Body of pancreas (tissue), 4 donors: ENCODE measurements around the gene NUP210L.
"Not testable (repeated sequence)": the region's sequence is repeated elsewhere in the genome, so short reads cannot be mapped to it uniquely, and the experiment has no call there.

Source experiments
- POLR2A ChIP-seq, 3 donors: fragments of 450-650 bp; IDR thresholded peaks; one replicate each; pipeline ENCODE4 v1.6.1; 2016; ENCODE audit warnings: antibody characterized with exemption in 3 of 3, mild to moderate bottlenecking in 2 of 3
- TF ChIP-seq, protein P1 (sequence below), 7 experiments: fragments of 450-650 bp in 4 of 7; fragments of 200-600 bp in 3 of 7; sonication (generic) in 3 of 7; IDR thresholded peaks; one replicate each; pipeline ENCODE4 v1.5.1; 2016 to 2019; ENCODE audit warnings: antibody characterized with exemption in 7 of 7

- TF ChIP-seq, protein P1, sequence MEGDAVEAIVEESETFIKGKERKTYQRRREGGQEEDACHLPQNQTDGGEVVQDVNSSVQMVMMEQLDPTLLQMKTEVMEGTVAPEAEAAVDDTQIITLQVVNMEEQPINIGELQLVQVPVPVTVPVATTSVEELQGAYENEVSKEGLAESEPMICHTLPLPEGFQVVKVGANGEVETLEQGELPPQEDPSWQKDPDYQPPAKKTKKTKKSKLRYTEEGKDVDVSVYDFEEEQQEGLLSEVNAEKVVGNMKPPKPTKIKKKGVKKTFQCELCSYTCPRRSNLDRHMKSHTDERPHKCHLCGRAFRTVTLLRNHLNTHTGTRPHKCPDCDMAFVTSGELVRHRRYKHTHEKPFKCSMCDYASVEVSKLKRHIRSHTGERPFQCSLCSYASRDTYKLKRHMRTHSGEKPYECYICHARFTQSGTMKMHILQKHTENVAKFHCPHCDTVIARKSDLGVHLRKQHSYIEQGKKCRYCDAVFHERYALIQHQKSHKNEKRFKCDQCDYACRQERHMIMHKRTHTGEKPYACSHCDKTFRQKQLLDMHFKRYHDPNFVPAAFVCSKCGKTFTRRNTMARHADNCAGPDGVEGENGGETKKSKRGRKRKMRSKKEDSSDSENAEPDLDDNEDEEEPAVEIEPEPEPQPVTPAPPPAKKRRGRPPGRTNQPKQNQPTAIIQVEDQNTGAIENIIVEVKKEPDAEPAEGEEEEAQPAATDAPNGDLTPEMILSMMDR (IDR thresholded peaks at IDR 0.05), result not testable (repeated sequence)
- not testable (repeated sequence) for TF ChIP-seq POLR2A (IDR thresholded peaks at IDR 0.05)
Measured at GRCh38 chr1:154100141-154100540, 54.7 kb downstream of the NUP210L start.
